ENCODE results near the gene C3orf18.

DNA sequence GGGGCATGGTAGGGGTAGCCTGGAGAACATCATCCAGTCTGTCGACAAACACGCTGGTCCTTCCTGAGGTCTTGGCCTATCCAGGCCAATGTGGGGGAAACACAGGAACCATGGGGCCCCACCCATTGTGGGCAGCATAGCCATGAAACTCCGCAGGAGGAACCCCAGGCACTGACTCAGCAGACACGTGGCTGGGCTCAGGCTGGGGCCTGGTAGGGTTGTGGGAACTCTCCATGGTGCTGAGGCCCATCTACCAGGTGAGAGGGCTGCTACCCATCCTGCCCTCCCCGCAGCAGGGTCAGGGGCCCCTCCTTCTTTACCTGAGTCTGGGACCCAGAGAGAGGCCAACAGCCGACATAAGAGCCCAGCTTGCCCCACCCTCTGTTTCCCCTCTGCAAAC, 41.6 kb downstream of the C3orf18 start:
- TF ChIP-seq, protein P1, sequence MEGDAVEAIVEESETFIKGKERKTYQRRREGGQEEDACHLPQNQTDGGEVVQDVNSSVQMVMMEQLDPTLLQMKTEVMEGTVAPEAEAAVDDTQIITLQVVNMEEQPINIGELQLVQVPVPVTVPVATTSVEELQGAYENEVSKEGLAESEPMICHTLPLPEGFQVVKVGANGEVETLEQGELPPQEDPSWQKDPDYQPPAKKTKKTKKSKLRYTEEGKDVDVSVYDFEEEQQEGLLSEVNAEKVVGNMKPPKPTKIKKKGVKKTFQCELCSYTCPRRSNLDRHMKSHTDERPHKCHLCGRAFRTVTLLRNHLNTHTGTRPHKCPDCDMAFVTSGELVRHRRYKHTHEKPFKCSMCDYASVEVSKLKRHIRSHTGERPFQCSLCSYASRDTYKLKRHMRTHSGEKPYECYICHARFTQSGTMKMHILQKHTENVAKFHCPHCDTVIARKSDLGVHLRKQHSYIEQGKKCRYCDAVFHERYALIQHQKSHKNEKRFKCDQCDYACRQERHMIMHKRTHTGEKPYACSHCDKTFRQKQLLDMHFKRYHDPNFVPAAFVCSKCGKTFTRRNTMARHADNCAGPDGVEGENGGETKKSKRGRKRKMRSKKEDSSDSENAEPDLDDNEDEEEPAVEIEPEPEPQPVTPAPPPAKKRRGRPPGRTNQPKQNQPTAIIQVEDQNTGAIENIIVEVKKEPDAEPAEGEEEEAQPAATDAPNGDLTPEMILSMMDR (IDR thresholded peaks at IDR 0.05; ENCODE audit: extremely low read depth in 1 of 2, insufficient read depth in 1 of 2, low read depth in 1 of 2, low read length in 2 of 2): no peak
- no peak for TF ChIP-seq POLR2AphosphoS5 (IDR thresholded peaks at IDR 0.05; ENCODE audit: insufficient read depth, low read depth, low read length)
- TF ChIP-seq POLR2A (IDR thresholded peaks at IDR 0.05; ENCODE audit: low read depth, low read length): no peak
- TF ChIP-seq EZH2 (IDR thresholded peaks at IDR 0.05; ENCODE audit: borderline replicate concordance, low read depth, low read length, severe bottlenecking): no peak
- TF ChIP-seq, protein P2, sequence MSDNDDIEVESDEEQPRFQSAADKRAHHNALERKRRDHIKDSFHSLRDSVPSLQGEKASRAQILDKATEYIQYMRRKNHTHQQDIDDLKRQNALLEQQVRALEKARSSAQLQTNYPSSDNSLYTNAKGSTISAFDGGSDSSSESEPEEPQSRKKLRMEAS (IDR thresholded peaks at IDR 0.05; ENCODE audit: insufficient read depth, insufficient read length): no peak
- TF ChIP-seq GATA2 (IDR thresholded peaks at IDR 0.05; ENCODE audit: insufficient read depth, insufficient read length, low read depth, low read length): no peak

All from endothelial cell of umbilical vein (primary cell).